Endothelial cell of umbilical vein (primary cell): ENCODE measurements around the gene DIPK1C. TPM values are rescaled to one million over a fixed set of nuclear protein-coding genes. Genes with fewer than 3 reads are reported as not detected.

Experiments used
- BruUV-seq: library from RNA; stranded (reverse); fragments of 400-500 nt; replicated peaks from 2 replicates; lab custom pipeline; 2021; lab: Mats Ljungman, UMichigan
- CTCF ChIA-PET: fragments of 300-600, 350-600 bp; sonication (Branson Sonifier 250); formaldehyde crosslinking; loops from one replicate; lab custom pipeline; 2021; ENCODE audit warnings: antibody characterized with exemption, inconsistent platforms; lab: Charles Lee
- POLR2A ChIA-PET: fragments of 300-600, 350-600 bp; sonication (Branson Sonifier 250); formaldehyde crosslinking; loops from one replicate; lab custom pipeline; 2021; ENCODE audit warnings: antibody characterized with exemption, inconsistent platforms; lab: Charles Lee
- DNase-seq: peaks from one replicate; pipeline ENCODE4 v3.0.0-alpha.2; 2011; ENCODE audit warnings: low read depth, low spot score
- FAIRE-seq: peaks from 2 replicates; lab custom pipeline; 2011; peaks lifted over from hg19 to GRCh38; lab: Jason Lieb, UNC
- H2AFZ ChIP-seq: 2 replicates; pipeline ENCODE4 v1.6.0; 2012; ENCODE audit warnings: low read depth, low read length, control low read depth, inconsistent platforms
- H3K27ac ChIP-seq: 2 replicates; pipeline ENCODE4 v1.5.1; 2011; ENCODE audit warnings: low read depth, mild to moderate bottlenecking, control low read depth, low read length, moderate library complexity; ENCODE audit not compliant: insufficient read depth
- H3K27me3 ChIP-seq, 2 experiments: 2 replicates each; pipeline versions ENCODE4 v1.6.0 to v1.6.1; 2011; ENCODE audit warnings: low read length in 2 of 2, mixed read lengths in 1 of 2; ENCODE audit not compliant: control insufficient read depth in 2 of 2, insufficient read depth in 2 of 2
- H3K36me3 ChIP-seq, 2 experiments: 2 replicates in 1 of 2; 3 replicates in 1 of 2; pipeline ENCODE4 v1.5.1; 2011; ENCODE audit warnings: low read length in 2 of 2, mild to moderate bottlenecking in 1 of 2, moderate library complexity in 1 of 2; ENCODE audit not compliant: control insufficient read depth in 2 of 2, insufficient read depth in 2 of 2; ENCODE audit errors: extremely low read depth in 1 of 2
- H3K4me1 ChIP-seq: 3 replicates; pipeline ENCODE4 v1.5.1; 2011; ENCODE audit warnings: mild to moderate bottlenecking, low read length; ENCODE audit not compliant: control insufficient read depth, insufficient read depth; ENCODE audit errors: extremely low read depth
- H3K4me2 ChIP-seq: 2 replicates; pipeline ENCODE4 v1.6.1; 2011; ENCODE audit warnings: low read length, control low read depth, mixed read lengths; ENCODE audit not compliant: insufficient read depth
- H3K4me3 ChIP-seq, 3 experiments: fragments of 200-600 bp in 1 of 3; sonication (generic), shearing (Covaris generic) in 1 of 3; replicated peaks in 1 of 3; 2 replicates each; pipeline ENCODE4 v1.5.1; 2011 to 2016; ENCODE audit warnings: control low read depth in 3 of 3, low read length in 3 of 3, mild to moderate bottlenecking in 2 of 3, inconsistent platforms in 1 of 3, low read depth in 1 of 3, moderate library complexity in 1 of 3; ENCODE audit not compliant: insufficient read depth in 1 of 3
- H3K79me2 ChIP-seq: 2 replicates; pipeline ENCODE4 v1.6.0; 2012; ENCODE audit warnings: low read length, inconsistent platforms; ENCODE audit not compliant: control insufficient read depth, insufficient read depth
- H3K9ac ChIP-seq: replicated peaks from 2 replicates; pipeline ENCODE3; 2011; ENCODE audit warnings: low read length, control low read depth; ENCODE audit not compliant: insufficient read depth; ENCODE audit errors: extremely low read depth
- H3K9me1 ChIP-seq: replicated peaks from 3 replicates; pipeline ENCODE4 v1.6.0; 2011; ENCODE audit warnings: mild to moderate bottlenecking, low read length; ENCODE audit not compliant: control insufficient read depth, insufficient read depth; ENCODE audit errors: extremely low read depth
- H3K9me3 ChIP-seq: replicated peaks from 2 replicates; pipeline ENCODE4 v1.5.1; 2012; ENCODE audit warnings: low read length, inconsistent platforms; ENCODE audit not compliant: control insufficient read depth, insufficient read depth
- H4K20me1 ChIP-seq: replicated peaks from 2 replicates; pipeline ENCODE3; 2011; ENCODE audit warnings: mild to moderate bottlenecking, low read length; ENCODE audit not compliant: control insufficient read depth, insufficient read depth; ENCODE audit errors: extremely low read depth
- EZH2 ChIP-seq: IDR thresholded peaks from 2 replicates; pipeline ENCODE4 v1.6.1; 2012; ENCODE audit warnings: borderline replicate concordance, low read depth, mild to moderate bottlenecking, moderate library complexity, low read length, inconsistent platforms; ENCODE audit not compliant: severe bottlenecking
- FOS ChIP-seq: IDR thresholded peaks from 2 replicates; pipeline ENCODE4 v1.6.1; 2011; ENCODE audit warnings: mild to moderate bottlenecking, low read length, moderate library complexity, borderline replicate concordance; ENCODE audit not compliant: insufficient read depth
- GATA2 ChIP-seq: IDR thresholded peaks from 2 replicates; pipeline ENCODE4 v1.7.0; 2011; ENCODE audit warnings: low read depth, mild to moderate bottlenecking, moderate library complexity, mixed read lengths, low read length; ENCODE audit not compliant: insufficient read length, insufficient read depth
- JUN ChIP-seq: IDR thresholded peaks from 2 replicates; pipeline ENCODE4 v1.6.1; 2011; ENCODE audit warnings: borderline replicate concordance, low read depth; ENCODE audit not compliant: insufficient read length, insufficient read depth
- MYC ChIP-seq: IDR thresholded peaks from one replicate; pipeline ENCODE4 v1.6.1; 2011; ENCODE audit warnings: mild to moderate bottlenecking, low read depth, low read length
- POLR2A ChIP-seq: IDR thresholded peaks from 2 replicates; pipeline ENCODE4 v1.6.1; 2012; ENCODE audit warnings: low read depth, mild to moderate bottlenecking, control low read depth, low read length
- POLR2AphosphoS5 ChIP-seq: IDR thresholded peaks from 2 replicates; pipeline ENCODE4 v1.6.1; 2012; ENCODE audit warnings: low read depth, mild to moderate bottlenecking, control low read depth, low read length, moderate library complexity; ENCODE audit not compliant: insufficient read depth
- dilution Hi-C: fragments of 300-500 bp; cut with MboI; formaldehyde crosslinking; loops from one replicate; pipeline ENCODE4 v1.15.0; 2019; ENCODE audit warnings: low sequenced_read_pairs; ENCODE audit not compliant: extremely low pct_ligation_motif_present
- intact Hi-C: fragments of 100-400 bp; cut with micrococcal nuclease; formaldehyde crosslinking; loops from one replicate; pipeline ENCODE4 v1.10.0; 2022
- polyA plus RNA-seq, 4 experiments: library from polyadenylated mRNA; depleted of rRNA in 3 of 4; stranded (reverse) in 3 of 4; unstranded in 1 of 4; fragments of >200 nt; gene quantifications; 2 replicates each; pipeline versions ENCODE4 v1.2.1 to v1.2.3, GENCODE V29; 2011 to 2012; ENCODE audit warnings: missing spikeins in 1 of 4
- total RNA-seq: library from RNA; stranded (reverse); gene quantifications from 2 replicates; pipeline ENCODE4 v1.2.3, GENCODE V29; 2021
- TF ChIP-seq, protein P1 (sequence below): IDR thresholded peaks from 2 replicates; pipeline ENCODE4 v1.6.1; 2011; ENCODE audit not compliant: insufficient read depth, insufficient read length
- TF ChIP-seq, protein P2 (sequence below), 2 donors: IDR thresholded peaks; 1 replicate in 1 of 2; 2 replicates in 1 of 2; pipeline ENCODE4 v1.5.1; 2011; ENCODE audit warnings: low read length in 2 of 2, mild to moderate bottlenecking in 2 of 2, moderate library complexity in 2 of 2, control low read depth in 1 of 2, inconsistent platforms in 1 of 2, low read depth in 1 of 2; ENCODE audit not compliant: insufficient read depth in 1 of 2; ENCODE audit errors: extremely low read depth in 1 of 2

Gene DIPK1C
- total and polyA plus RNA-seq, 2 donors (not counting 3 experiments of a cell fraction or from before 2014, with no cell fraction given), result not detected

DNA sequence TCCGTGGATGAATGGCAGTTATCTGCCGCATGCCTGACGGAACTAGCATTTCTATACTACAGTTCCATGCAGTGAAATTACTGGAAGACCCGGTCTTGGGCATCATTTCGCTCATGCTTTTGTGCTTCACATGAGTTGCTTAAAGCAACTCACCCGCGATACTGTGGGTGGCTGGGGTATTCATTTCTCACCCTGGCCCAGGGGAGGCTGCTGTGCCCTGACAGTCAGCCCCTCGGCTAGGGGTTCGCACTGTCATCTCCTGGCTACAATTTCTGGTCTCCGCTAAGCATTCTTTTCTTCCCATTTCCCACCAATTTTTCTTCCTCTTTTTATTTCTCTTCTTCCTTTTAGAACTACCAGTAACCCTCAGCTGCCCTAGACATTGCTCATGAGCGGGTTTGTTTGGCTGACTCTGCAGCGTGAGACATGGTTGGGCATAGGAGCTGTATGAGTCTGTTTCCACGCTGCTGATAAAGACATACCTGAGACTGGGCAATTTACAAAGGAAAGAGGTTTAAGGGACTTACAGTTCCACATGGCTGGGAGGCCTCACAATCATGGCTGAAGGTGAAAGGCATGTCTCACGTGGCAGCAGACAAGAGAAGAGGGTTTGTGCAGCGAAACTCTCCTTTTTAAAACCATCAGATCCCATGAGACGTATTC lies 22.5 kb upstream of the DIPK1C start:
- Histone ChIP-seq H3K36me3 (no peaks in the 10 kb centered on the region), H3K9me1 (no peaks in the 10 kb centered on the region), H2AFZ (no peak overlapping the region), H3K27ac (no peak overlapping the region), H3K4me2 (no peak overlapping the region), H3K9me3 (no peaks in the 10 kb centered on the region), H4K20me1 (no peaks in the 10 kb centered on the region), H3K4me3 (no peak overlapping the region), H3K27me3 (peaks cover 0 to 3% of the 10 kb centered on the region in 2 experiments), H3K4me1 (no peaks in the 10 kb centered on the region), H3K79me2 (no peaks in the 10 kb centered on the region), H3K9ac (no peak overlapping the region)
- intact Hi-C loops, result loop anchor here (5.0 kb wide), 1 partner anchor 282 kb away; no protein-coding TSS in a partner anchor
- dilution Hi-C loops, result no loop called here
- ChIA-PET POLR2A (no interaction called here), CTCF (no interaction called here)
- no TSS peak for BruUV-seq
- FAIRE-seq (no peak), DNase-seq (no peak)
- TF ChIP-seq GATA2, result no peak
- TF ChIP-seq JUN, result no peak
- no peak for TF ChIP-seq POLR2AphosphoS5
- no peak for TF ChIP-seq FOS
- TF ChIP-seq MYC, result no peak
- no peak for TF ChIP-seq EZH2
- TF ChIP-seq, protein P1, sequence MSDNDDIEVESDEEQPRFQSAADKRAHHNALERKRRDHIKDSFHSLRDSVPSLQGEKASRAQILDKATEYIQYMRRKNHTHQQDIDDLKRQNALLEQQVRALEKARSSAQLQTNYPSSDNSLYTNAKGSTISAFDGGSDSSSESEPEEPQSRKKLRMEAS, result no peak
- TF ChIP-seq, protein P2, sequence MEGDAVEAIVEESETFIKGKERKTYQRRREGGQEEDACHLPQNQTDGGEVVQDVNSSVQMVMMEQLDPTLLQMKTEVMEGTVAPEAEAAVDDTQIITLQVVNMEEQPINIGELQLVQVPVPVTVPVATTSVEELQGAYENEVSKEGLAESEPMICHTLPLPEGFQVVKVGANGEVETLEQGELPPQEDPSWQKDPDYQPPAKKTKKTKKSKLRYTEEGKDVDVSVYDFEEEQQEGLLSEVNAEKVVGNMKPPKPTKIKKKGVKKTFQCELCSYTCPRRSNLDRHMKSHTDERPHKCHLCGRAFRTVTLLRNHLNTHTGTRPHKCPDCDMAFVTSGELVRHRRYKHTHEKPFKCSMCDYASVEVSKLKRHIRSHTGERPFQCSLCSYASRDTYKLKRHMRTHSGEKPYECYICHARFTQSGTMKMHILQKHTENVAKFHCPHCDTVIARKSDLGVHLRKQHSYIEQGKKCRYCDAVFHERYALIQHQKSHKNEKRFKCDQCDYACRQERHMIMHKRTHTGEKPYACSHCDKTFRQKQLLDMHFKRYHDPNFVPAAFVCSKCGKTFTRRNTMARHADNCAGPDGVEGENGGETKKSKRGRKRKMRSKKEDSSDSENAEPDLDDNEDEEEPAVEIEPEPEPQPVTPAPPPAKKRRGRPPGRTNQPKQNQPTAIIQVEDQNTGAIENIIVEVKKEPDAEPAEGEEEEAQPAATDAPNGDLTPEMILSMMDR (IDR thresholded peaks at IDR 0.05; ENCODE audit: extremely low read depth in 1 of 2, insufficient read depth in 1 of 2, low read depth in 1 of 2, low read length in 2 of 2), result no peak
- TF ChIP-seq POLR2A, result no peak
